Pulmonary artery endothelial cell (primary cell): ENCODE results near the gene KIR3DL3. TPM values are rescaled to one million over a fixed set of nuclear protein-coding genes. Genes with fewer than 3 reads are reported as not detected.
"Not testable (repeated sequence)": the region's sequence is repeated elsewhere in the genome, so short reads cannot be mapped to it uniquely, and the experiment has no call there.

ENCODE experiments used
- DNase-seq: peaks from one replicate; pipeline ENCODE4 v3.0.0-alpha.2; 2011; ENCODE audit warnings: low read depth, low spot score
- total RNA-seq: library from RNA; depleted of rRNA; stranded (reverse); fragments of >200 nt; gene quantifications from 2 replicates; pipeline ENCODE4 v1.2.3, GENCODE V29; 2014

KIR3DL3 gene
- not detected in 2 replicates for total RNA-seq

DNA sequence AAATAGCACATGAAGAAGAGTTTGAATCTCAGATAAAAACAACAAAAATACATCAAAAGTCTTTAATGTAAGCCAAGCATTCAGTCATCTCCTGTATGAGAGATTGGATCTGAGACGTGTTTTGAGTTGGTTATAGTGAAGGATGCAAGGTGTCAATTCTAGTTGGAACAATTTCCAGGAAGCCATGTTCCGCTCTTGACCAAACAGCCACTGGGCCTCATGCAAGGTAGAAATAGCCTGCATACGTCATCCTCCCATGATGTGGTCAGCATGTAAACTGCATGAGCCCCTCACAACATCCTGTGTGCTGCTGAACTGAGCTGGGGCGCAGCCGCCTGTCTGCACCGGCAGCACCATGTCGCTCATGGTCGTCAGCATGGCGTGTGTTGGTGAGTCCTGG is at the start of gene KIR3DL3:
TSS of gene KIR3DL3 (plus strand) at position 301 of the 400 bp plus-strand sequence. CDS start at position 356, 55 bp downstream.
- no peak for DNase-seq

DNA sequence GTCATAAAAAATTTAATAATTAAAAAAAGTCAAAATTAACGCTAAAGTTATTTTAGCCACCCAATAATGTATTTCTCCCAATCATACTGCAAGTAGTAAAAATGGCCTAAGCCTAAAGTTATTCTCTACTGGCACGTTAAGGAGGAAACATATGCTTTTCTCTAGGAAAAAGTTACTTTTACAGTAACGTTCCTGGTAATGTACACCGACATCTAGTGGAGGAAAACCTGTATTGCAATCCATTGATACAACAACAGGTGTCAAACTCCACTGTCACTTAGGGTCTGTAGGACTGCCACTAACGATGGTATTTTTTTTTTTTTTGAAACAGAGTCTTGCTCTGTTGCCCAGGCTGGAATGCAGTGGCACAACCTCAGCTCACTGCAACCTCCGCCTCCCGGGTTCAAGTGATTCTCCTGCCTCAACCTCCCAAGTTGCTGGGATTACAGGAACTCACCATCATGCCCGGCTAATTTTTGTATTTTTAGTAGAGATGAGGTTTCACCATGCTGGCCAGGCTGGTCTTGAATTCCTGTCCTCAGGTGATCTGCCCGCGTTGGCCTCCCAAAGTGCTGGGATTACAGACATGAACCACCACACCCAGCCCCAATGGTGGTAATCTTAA is 47.9 kb upstream of the KIR3DL3 start:
- DNase-seq = not testable (repeated sequence)

- no peak for DNase-seq
Observed at GRCh38 chr19:54677217-54677616, 47.0 kb upstream of the KIR3DL3 start.

GRCh38 chr19:54681596-54681995 is 42.6 kb upstream of the KIR3DL3 start:
- DNase-seq = not testable (repeated sequence)

GRCh38 chr19:54682306-54682856 is 41.9 kb upstream of the KIR3DL3 start:
- DNase-seq = no peak

DNA sequence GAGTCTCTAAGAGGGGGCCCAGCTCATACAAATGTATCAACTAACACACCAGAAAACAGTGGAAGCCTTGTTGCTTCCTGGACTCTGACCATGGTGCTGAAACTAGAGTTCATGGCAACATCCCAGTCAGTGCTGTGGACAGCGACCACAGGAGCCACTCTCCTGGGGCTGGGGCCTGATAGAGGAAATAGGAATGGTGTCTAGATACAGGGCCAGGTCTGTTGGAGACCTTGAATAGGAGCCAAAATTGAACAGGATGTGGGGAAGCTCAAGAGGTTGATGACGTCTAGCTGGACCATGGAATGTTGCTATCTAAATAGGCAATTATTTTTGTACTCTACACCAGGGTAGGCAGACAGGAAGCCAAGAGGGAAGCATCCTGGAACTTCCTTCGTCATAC is 39.7 kb upstream of the KIR3DL3 start:
- no peak for DNase-seq

DNA sequence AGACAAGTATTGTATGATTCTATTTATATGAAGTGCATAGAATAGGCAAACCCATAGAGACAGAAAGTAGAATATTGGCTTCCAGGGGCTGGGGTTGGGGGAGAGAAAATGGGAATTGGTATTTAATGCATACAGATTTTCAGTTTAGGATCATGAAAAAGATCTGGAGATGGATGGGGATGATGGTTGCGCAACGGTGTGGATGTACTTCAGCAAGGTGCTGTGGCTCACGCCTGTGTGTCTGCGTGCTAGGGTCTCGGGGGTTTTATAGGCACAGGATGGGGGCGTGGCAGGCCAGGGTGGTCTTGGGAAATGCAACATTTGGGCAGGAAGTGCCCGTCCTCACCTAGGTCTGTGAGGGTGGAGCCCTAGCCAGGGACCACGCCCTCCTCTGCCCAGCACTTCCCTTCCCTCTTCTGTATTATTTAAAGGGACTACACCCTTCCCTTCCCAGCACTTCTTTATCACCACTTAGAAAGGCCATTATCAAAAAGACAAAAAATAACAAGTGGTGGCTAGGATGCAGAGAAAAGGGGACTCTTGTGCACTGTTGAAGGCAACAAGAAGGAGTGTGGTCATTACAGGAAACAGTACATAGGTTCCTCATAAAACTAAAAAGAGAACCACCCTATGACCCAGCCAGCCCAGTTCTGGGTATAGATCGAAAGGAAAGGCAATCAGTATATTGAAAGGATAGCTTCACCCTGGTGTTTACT is 32.5 kb upstream of the KIR3DL3 start:
- no peak for DNase-seq

DNA sequence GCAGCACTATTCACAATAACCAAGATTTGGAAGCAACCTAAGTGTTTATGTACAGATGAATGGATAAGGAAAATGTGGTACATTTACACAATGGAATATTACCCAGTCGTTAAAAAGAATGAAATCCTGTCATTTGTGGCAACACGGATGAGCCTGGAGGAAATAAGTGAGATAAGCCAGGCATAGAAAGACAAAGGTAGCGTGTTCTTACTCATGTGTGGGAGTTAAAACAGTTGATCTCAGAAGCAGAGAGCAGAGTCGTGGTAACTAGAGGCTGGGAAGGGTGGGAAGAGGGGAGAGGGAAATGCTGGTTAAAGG is 32.0 kb upstream of the KIR3DL3 start:
- no peak for DNase-seq

- DNase-seq = no peak
Observed at GRCh38 chr19:54694648-54695047, 29.6 kb upstream of the KIR3DL3 start.

DNA sequence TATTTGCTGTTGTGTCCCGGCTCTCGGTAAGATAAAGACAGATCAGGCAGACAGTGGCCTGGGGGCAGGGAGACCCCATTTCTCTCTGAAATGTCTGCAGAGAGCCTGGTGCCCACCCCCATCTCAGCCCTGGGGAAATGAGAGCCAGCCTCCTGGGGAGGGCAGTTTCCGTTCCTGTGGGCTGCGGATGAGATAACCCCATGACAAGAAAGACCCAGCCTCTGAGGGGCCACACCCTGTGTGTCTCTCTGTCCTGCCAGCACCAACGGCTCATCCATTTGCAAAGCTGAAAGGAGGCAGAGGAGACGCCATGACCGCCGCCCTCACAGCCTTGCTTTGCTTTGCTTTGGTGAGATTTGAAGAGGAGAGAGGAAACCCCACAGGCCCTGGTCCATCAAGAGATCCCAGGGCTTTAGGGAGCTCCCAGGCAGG is 28.1 kb upstream of the KIR3DL3 start:
- DNase-seq = no peak

DNA sequence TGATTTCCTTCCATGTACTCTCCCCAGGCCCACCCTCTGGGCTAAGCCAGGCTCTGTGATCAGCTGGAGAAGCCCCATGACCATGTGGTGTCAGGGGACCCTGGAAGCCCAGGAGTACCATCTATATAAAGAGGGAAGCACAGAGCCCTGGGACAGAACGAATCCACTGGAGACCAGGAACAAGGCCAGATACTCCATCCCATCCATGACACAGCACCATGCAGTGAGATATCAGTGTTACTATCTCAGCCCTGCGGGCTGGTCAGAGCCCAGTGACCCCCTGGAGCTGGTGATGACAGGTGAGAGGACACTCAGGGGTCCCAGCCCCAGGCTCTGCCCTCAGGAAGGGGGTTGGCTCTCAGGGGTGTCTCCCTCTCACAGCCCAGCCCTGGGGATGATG is 27.5 kb upstream of the KIR3DL3 start:
- DNase-seq = no peak

DNA sequence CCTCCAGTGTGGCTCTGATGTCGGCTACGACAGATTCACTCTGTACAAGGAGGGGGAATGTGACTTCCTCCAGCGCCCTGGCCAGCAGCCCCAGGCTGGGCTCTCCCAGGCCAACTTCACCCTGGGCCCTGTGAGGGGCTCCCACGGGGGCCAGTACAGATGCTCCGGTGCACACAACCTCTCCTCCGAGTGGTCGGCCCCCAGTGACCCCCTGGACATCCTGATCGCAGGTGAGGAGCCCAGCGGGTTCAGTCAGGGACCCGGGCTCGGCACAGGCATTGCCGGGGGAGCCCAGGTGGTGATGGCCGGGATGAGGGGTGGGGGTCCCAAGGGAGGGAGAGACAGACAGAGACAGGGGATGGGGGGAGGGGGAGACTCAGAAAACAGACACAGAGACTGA is 26.5 kb upstream of the KIR3DL3 start:
- DNase-seq = not testable (repeated sequence)

- no peak for DNase-seq
Observed at GRCh38 chr19:54704928-54705327, 19.3 kb upstream of the KIR3DL3 start.

- no peak for DNase-seq
Observed at GRCh38 chr19:54707962-54708361, 16.3 kb upstream of the KIR3DL3 start.

DNA sequence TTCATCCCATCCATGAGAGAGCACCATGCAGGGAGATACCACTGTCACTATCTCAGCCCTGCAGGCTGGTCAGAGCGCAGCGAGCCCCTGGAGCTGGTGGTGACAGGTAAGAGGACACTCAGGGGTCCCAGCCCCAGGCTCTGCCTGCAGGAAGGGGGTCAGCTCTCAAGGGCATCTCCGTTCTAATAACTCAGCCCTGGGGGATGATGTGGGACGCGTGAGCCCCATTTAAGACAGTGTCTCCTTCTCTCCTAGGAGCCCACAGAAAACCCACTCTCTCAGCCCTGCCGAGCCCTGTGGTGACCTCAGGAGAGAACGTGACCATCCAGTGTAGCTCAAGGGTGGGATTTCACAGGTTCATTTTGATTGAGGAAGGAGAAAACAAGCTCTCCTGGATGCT is 15.5 kb upstream of the KIR3DL3 start:
- DNase-seq = no peak

GRCh38 chr19:54709212-54709948 is 14.9 kb upstream of the KIR3DL3 start:
- DNase-seq = no peak

DNA sequence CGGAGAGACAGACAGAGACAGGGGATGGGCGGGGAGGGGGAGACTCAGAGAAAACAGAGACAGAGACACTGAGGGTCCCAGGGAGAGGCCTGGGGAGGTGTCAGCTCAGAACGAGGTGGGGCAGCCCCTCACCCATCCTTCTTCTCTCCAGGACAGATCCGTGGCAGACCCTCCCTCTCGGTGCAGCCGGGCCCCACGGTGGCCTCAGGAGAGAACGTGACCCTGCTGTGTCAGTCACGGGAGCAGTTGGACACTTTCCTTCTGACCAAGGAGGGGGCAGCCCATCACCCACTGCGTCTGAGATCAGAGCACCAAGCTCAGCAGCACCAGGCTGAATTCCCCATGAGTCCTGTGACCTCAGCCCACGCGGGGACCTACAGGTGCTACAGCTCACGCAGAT is 14.3 kb upstream of the KIR3DL3 start:
- not testable (repeated sequence) for DNase-seq

- DNase-seq = no peak
Observed at GRCh38 chr19:54724644-54725043, 402 bp downstream of the KIR3DL3 start.

DNA sequence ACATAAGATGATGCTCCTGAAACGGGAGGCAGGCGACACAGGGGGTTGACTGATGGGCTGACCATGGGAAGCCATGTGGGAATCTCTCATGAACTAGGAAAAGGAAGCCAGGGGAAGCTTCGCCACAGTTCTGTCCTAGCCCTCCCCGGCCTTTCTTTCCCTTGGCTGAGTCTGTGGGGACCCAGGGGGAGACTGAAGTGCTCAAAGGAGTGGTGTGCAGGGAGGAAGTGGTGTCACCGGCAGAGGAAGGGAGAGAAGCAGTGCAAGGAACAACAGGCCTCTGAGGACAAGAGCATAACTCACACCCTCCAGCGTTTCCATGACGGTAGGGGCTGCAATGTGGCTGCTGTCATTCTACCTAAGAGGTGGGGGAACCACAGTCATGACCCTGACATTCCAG is 1.1 kb downstream of the KIR3DL3 start:
- DNase-seq = no peak

GRCh38 chr19:54727562-54727961 is 3.3 kb downstream of the KIR3DL3 start:
- no peak for DNase-seq

GRCh38 chr19:54728167-54728566 is 3.9 kb downstream of the KIR3DL3 start:
- no peak for DNase-seq
